Measurements from ENCODE around the gene SDCCAG8.
"Not testable (repeated sequence)": the region's sequence is repeated elsewhere in the genome, so short reads cannot be mapped to it uniquely, and the experiment has no call there.

The SDCCAG8 gene

GRCh38 chr1:243255791-243256512 is at the start of gene SDCCAG8:
SDCCAG8 (plus strand) TSS chr1:243256041; CDS start chr1:243256174, 133 bp downstream.
- peak; percentile 94 for DNase-seq

DNA sequence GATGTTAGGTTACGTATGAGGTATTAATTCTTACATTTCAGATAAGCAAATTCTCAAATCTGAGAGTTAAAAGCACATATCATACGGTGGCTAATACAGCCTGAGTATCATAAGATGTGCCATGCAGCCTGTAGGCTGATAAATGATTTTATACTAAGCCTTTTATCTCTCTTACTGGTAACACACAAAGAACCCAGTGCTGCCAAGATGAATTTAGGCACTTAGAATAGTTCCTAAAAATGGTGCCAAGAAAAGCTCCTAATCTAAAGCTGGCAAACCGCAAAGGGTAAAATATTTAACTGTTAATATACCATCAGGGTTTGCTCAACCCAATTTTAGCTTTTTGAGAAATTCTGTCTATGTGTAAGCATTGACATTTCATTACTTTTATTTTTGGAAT is 43.9 kb upstream of the SDCCAG8 start:
- DNase-seq = not testable (repeated sequence)

- no peak for DNase-seq
Observed at GRCh38 chr1:243213045-243213787, 42.6 kb upstream of the SDCCAG8 start.

GRCh38 chr1:243215276-243215875 is 40.5 kb upstream of the SDCCAG8 start:
- not testable (repeated sequence) for DNase-seq

- DNase-seq = no peak
Observed at GRCh38 chr1:243216741-243217140, 39.1 kb upstream of the SDCCAG8 start.

GRCh38 chr1:243217349-243217748 is 38.5 kb upstream of the SDCCAG8 start:
- no peak for DNase-seq

- no peak for DNase-seq
Observed at GRCh38 chr1:243218059-243218458, 37.8 kb upstream of the SDCCAG8 start.

DNA sequence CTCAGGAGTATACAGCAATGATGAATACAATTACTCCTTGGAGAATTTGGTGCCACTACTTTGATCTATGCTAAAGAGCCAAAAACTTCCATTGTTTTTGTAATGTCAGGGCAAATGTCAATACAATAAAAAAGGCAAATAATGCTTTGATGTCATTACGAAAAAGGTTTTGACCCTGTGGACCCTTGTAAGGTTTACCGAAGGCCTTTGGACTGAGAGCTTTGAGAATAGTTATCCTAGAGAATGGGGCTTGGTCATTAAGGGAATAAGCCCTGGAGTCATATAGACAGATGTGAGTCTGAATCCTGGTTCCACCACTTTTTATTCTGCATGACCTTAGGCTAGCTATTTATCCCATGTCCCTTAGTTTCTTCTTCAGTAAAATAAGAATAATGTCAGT is 28.2 kb upstream of the SDCCAG8 start:
- DNase-seq = no peak

GRCh38 chr1:243229526-243229925 is 26.3 kb upstream of the SDCCAG8 start:
- DNase-seq = no peak

GRCh38 chr1:243230914-243231313 is 24.9 kb upstream of the SDCCAG8 start:
- DNase-seq = peak; percentile 11

GRCh38 chr1:243233908-243234307 is 21.9 kb upstream of the SDCCAG8 start:
- no peak for DNase-seq

DNA sequence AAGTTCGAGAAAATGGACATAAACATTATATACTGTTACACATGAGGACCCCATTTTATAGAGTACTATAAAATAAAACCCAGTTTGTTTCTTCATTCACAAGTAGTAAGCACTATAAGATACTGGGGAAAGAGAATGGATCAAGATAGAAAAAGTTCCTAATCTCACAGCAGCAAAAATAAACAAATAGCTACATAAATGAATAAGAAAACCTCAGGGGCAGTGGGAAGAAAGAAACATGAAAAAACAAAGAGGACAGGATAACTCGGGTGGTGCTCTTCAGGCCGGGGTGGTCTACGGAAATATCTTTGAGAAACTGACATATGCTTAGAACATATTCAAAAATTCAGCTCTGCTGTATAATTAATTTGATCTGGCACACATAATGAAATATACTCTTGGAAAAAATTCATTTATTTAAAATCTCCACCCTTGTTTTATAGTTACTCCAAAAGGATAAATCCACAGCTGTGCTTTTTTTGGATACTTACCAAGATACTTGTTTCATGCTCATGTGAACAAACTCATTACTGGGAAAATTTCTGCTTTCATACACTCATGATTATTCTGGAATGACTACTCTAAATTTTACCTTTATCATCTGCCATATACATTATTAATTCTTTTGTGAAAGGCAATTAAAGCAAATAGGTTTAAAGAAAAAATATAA is 20.7 kb upstream of the SDCCAG8 start:
- DNase-seq = no peak

GRCh38 chr1:243236604-243237252 is 19.1 kb upstream of the SDCCAG8 start:
- no peak for DNase-seq

DNA sequence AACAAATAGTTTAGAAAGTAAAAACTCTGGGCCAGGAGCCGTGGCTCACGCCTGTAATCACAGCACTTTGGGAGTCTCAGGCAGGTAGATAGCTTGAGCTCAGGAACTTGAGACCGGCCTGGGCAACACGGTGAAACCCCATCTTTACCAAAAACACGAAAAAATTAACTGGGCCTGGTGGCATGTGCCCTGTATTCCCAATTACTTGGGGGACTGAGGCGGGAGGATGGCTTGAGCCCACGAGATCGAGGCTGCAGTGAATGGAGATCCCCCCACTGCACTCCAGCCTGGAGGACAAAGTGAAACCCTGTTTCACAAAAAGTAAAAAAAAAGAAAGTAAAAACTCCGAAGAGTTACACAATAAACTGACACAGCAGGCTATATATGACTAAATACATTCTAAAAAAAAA is 11.4 kb upstream of the SDCCAG8 start:
- no peak for DNase-seq

- DNase-seq = no peak
Observed at GRCh38 chr1:243246916-243247315, 8.9 kb upstream of the SDCCAG8 start.

GRCh38 chr1:243247901-243248300 is 7.9 kb upstream of the SDCCAG8 start:
- DNase-seq = no peak

- no peak for DNase-seq
Observed at GRCh38 chr1:243249214-243249613, 6.6 kb upstream of the SDCCAG8 start.

- no peak for DNase-seq
Observed at GRCh38 chr1:243250102-243250501, 5.7 kb upstream of the SDCCAG8 start.

DNA sequence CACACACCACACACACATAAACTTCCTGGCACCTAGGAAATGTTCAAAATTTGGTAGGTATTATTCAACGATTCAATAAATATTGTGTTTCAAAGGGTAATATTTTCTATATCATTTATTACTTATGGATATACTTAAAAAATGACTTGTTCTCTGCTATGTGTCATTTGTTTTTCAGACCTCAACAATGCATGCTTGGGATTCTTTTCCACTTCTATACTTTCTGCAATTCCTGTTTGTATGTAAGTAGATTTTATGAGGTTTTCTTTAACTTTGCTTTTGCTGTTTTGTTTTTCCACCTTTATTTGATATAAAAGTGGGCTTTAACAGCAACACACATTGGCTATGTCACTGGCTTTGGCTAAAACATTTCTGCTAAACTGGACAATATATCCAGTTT is 4.3 kb upstream of the SDCCAG8 start:
- no peak for DNase-seq

DNA sequence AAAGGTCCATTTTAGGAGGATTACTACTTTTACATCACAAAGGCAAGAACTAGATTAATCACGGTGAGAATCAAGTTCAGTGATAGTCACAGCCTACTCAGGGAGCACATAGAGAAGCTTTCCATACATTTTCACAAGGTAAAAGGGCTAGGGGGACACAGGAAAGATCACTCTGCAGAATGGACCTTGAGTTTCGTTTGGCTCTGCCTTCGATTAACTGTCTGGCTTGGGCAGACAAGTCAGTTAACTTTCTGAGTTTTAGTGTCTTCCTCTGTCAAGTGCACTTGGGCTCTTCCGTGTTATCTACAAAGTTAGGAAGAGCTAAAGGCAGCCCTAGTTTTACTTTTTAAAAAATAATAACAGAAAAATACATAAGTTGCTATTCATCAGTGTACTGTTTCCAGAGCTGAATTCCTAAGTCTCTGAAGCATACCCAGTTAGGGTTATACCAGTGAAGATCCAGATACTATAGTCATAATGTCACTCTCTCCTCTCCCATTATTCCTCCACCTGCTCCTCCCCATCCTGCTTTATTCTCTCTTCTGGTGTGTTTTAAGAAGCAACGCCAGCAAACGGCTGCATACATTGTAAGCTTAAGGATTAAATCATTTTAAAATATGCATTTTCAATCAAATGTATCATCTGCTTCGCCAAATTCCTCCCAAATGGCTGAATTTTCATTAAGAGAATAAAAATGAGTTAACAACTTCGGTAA is 2.5 kb upstream of the SDCCAG8 start:
- no peak for DNase-seq

DNA sequence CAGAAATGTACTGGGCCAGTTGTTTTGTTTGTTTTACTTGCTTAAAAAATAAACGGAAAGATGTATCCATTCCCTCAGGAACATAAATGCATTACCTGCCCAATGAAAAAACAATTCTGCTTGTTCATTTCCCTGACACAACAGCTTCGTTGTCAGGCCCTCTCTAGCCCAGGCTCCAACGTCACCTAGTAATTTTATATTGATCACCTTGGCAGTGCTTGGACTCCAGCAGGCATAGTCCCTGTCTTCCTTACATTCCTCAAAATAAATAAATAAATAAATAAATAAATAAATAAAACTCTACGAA is 2.0 kb upstream of the SDCCAG8 start:
- peak; percentile 28 for DNase-seq

DNA sequence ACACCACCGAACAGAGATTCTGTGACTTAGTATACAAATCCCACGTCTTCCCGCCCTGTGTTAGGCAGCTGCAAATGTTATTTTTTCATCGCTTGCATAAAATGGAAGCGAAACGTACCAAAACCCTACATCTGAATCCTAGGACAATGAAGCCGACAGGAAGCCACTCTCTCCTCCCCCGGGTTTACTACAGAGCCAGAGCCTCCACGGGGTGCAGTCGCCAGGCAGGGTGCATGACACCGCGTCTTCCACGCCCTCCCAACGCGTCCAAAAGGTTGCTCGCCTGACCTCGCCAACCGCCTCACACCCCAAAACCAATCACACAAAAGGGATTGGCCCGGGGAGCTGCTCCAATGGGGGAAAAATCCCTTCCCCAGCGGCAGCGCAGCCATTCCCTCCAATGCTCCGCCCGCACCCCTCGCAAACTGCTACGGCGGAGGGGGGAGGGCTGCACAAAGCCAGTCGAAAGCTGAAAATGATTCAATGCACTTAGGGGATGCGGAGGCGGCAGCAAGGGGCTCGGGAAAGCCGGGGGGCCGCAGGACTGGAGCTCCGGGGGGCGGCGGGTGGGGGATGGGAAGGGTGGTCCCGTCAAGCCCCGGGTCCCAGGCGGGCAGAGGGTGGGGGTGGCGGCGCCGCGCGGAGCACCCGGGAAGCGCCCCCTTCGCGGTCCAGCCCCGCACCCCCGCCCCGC is 1.5 kb upstream of the SDCCAG8 start:
- peak; percentile 43 for DNase-seq

Measured in NCI-H1105 treated with DMSO at 0.1 percent for 48 hours (cell line).